HG02840 (cell line): ENCODE data around the gene CYTH1.

ENCODE experiments used
- ATAC-seq: cut with Tn5 transposase; IDR thresholded peaks from one replicate; pipeline ENCODE4 v1.9.1; 2021; ENCODE audit warnings: mild to moderate bottlenecking, moderate library complexity, moderate number of reproducible peaks; ENCODE audit not compliant: unreplicated experiment, low FRiP score

Gene CYTH1

DNA sequence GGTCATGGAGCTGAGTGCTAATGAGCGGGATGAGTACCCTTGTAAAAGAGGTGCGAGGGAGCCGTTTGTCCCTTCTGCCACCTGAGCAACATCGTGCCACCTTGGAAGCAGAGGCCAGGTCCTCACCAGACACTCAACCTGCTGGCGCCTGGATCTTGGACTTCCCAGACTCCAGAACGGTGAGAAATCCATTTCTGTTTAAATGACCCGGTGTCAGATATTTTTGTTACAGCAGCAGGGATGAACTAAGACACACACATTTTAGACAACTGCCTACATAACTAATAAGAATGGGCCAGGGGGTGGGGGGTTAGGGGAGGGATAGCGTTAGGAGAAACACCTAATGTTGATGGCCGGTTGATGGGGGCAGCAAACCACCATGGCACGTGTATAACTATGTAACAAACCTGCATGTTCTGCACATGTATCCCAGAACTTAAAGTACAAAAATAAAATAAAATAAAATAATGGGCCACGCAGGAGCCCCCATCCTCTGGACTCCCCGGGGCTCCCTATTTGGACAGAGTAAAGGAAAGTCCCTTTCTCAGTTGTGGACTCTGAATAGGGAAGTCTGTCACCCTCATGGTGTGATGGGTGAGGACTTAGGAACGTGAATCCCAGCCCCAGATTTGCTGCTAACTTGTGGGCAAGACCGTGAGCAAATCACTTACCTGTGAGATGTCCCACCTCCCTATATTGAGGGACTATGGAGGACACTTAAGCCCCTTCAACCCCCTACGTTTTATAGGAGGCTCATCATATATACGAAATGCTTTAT is 144.2 kb downstream of the CYTH1 start:
- no peak for ATAC-seq

DNA sequence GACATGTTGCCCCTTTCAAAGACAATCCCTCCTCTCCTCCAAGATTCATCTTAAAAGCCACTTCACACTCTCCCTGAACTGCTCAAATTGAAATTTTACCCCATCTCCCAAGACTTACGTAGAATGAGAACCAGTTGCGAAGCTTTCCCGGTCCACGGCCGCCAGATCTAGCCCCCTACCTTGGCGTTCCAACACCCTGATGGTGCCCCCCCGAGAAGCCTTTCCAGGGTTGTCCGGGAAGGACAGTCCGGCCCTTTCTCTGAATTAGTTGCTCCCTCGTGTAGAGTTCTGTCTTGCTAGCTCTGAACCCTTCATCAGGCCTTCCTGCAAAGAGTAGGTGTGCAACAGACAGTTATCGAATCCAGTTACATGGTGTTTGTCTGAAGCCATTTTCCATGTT is 144.9 kb downstream of the CYTH1 start:
- no peak for ATAC-seq

DNA sequence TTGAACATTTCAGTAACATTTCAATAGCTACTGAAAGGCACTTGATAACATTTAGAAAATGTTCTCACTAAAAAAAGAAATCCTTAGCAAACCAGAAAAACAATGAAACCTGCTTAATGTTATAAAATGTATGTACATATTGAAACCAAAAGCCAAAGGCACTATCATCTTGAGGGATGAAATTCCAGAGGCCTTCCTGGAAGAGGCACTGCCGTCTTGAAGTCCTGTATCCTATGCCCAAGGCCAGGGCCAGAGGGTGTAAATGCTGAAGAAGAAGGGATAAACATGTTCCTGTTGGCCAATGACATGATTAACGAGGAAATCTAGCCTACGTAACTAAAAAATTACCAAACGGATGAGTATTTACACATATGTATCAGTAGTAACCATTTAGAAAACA is 147.9 kb downstream of the CYTH1 start:
- no peak for ATAC-seq

DNA sequence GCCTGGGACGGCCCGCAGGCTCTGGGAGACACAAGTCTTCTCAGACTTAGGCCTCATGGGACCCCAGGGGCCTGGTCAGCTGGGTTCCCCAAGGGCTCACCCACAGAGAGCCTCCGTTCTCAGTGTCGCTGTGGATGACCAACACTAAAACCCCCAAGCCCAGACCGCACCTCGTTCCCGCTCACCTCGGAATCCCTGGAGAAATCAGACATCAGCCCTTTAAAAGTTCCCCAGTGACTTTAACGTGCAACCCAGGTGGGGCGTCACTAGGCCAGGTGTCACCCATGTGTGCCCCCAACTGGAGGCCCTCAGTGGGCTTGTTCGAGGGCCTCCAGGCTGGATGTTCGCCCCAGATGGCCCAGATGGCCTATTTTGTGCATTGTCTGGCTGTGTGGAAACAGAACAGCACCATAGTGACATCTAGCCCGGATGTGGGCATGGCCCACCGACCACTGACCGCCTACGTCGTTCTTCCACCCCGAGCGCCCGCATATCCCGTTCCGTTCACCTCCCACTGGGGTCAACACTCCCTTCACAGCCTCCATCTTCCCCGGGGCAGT is 152.6 kb downstream of the CYTH1 start:
- ATAC-seq, result no peak

DNA sequence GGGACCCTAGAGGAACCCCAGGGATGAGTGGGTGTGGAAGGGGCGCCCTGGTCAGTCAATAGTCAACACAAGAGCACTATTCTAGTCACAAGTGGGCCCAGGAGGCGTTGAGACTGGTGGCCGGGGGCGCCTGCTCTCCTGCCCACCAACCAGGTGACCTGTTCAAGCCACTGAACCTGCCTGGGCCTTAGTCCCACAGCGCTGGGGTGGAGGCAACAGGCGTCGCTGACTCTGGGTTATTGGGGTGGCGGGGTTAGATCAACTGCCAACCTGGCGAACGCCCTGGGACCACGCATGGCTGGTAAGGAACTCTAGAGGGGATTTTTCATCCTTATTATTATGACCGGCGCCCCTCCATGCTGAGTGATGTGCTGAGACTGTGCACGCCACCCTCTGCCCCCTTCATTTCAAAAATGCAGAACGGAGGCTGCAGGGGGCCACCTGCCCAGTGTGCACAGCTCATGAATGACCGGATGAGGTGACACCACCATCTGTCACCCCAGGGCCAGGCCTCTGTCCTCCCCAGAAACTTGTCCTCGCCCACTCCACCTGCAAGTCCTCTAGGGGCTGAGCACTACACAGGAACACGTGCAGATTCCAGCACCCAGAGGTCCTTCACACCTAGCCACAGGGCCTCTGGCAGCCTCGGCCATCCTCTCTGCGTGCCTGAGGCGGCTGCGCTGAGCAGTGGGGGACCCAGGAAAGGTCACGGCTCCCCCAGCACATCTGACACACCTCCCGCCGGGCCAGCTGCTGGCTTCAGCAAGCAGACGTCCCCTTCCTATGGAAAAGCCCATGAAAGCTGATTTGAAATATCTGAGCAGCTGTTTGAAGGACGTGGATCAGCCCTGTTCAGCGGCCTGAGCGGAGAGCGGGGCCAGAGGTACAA is 153.3 kb downstream of the CYTH1 start:
- ATAC-seq, result no peak

DNA sequence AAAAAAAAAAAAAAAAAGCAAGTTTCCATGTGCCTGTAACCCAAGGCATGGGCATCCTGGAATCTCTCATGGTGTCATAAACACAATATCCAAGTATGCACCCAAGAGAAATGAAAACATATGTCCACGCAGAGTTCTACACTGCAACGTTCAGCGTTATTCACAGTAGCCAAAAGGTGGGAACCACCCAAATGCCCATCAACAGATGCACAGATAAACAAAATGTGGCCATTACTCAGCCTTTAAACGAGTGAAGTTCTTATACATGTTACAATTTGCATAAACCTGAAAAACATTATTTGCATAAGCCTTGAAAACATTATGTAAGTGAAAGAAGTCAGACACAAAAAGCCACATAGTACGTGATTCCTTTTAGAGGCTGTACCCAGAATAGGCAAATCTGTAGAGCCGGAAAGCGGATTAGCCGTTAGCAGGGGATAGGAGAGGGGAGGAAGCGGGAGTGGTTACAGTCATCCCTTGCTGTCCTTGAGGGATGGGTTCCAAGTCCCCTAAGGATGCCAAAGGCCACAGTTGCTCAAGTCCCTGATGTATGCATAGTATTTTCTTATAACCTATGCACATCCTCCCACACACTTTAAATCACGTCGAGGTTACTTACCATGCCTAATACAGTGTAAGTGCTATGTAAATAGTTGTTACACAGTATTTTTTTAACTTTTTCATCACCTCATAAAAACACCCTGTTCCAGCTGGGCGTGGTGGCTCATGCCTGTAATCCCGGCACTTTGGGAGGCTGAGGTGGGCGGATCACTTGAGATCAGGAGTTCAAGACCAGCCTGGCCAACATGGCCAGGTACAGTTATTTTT is 157.5 kb downstream of the CYTH1 start:
- ATAC-seq, result no peak
